Uterus (tissue), 4 donors: Measurements from ENCODE around the gene UBP1. TPM values are rescaled to one million over a fixed set of nuclear protein-coding genes. Genes with fewer than 3 reads are reported as not detected.

Experiments used
- DNase-seq, 2 donors: peaks; one replicate each; pipeline ENCODE4 v3.0.0-alpha.2; 2019 to 2020
- H3K27ac ChIP-seq, 2 donors: fragments of 200-600 bp; sonication (generic); 1 replicate in 1 of 2; 2 replicates in 1 of 2; pipeline ENCODE4 v1.5.1; 2016 to 2018
- H3K27me3 ChIP-seq, 2 donors: fragments of 200-600 bp; sonication (generic); one replicate each; pipeline ENCODE4 v1.5.1; 2018 to 2019; ENCODE audit warnings: control low read depth in 1 of 2
- H3K36me3 ChIP-seq, 2 donors: fragments of 200-600 bp; sonication (generic); one replicate each; pipeline ENCODE4 v1.5.1; 2019; ENCODE audit warnings: control low read depth in 1 of 2
- H3K4me1 ChIP-seq, 2 donors: fragments of 200-600 bp; sonication (generic); one replicate each; pipeline ENCODE4 v1.5.1; 2018 to 2019; ENCODE audit warnings: control low read depth in 1 of 2
- H3K4me3 ChIP-seq, 2 donors: fragments of 200-600 bp; sonication (generic); 1 replicate in 1 of 2; 2 replicates in 1 of 2; pipeline ENCODE4 v1.5.1; 2018 to 2019; ENCODE audit warnings: mild to moderate bottlenecking in 1 of 2
- H3K9me3 ChIP-seq, 2 donors: fragments of 200-600 bp; sonication (generic); one replicate each; pipeline ENCODE4 v1.5.1; 2019; ENCODE audit warnings: control low read depth in 1 of 2
- POLR2A ChIP-seq, 2 donors: fragments of 450-650 bp; IDR thresholded peaks; one replicate each; pipeline ENCODE4 v1.6.1; 2016; ENCODE audit warnings: antibody characterized with exemption in 2 of 2, mild to moderate bottlenecking in 1 of 2, moderate library complexity in 1 of 2
- intact Hi-C: fragments of 100-400 bp; cut with DNase I; formaldehyde crosslinking; loops from one replicate; pipeline ENCODE4 v1.15.1; 2023; ENCODE audit warnings: low total_unique reads
- total RNA-seq, 4 donors: library from RNA; depleted of rRNA in 3 of 4; stranded (reverse); fragments of >200 nt in 3 of 4; gene quantifications; one replicate each; pipeline versions ENCODE4 v1.1.0 to v1.2.4, GENCODE V29; 2014 to 2023
- TF ChIP-seq, protein P1 (sequence below), 4 experiments: fragments of 200-600 bp in 2 of 4; fragments of 450-650 bp in 2 of 4; sonication (generic) in 2 of 4; IDR thresholded peaks; one replicate each; pipeline ENCODE4 v1.5.1; 2016 to 2019; ENCODE audit warnings: antibody characterized with exemption in 4 of 4, mild to moderate bottlenecking in 2 of 4, moderate library complexity in 1 of 4
- donor health status: DM: yes; HTN: yes; CAD: no.

UBP1 gene
- total RNA-seq, 4 donors from 2014 or later, result 25.6 to 86.3 (median 51.2) TPM

DNA sequence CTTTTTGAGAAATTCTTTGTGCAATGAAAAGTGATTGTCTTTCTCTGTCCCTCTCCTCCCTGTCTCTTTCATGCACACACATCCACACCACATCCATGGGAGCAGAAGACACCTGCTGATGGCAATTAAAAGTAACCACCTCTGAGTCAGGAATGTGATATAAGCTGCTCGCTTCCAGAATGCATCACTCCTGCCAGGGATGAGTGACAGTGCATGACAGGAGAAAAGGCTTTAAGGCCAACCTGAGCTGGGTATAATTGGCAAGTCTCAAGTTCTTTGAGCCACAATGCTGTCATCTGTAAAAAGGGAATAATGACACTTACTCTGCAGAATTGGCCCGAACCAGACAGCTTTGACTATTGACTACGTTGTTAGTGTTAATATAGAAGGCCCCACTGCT, 59.6 kb downstream of the UBP1 start:
- TF ChIP-seq, protein P1, sequence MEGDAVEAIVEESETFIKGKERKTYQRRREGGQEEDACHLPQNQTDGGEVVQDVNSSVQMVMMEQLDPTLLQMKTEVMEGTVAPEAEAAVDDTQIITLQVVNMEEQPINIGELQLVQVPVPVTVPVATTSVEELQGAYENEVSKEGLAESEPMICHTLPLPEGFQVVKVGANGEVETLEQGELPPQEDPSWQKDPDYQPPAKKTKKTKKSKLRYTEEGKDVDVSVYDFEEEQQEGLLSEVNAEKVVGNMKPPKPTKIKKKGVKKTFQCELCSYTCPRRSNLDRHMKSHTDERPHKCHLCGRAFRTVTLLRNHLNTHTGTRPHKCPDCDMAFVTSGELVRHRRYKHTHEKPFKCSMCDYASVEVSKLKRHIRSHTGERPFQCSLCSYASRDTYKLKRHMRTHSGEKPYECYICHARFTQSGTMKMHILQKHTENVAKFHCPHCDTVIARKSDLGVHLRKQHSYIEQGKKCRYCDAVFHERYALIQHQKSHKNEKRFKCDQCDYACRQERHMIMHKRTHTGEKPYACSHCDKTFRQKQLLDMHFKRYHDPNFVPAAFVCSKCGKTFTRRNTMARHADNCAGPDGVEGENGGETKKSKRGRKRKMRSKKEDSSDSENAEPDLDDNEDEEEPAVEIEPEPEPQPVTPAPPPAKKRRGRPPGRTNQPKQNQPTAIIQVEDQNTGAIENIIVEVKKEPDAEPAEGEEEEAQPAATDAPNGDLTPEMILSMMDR (IDR thresholded peaks at IDR 0.05), result no peak
- no peak for TF ChIP-seq POLR2A (IDR thresholded peaks at IDR 0.05)
- Histone ChIP-seq H3K27me3 (no peaks in the 10 kb centered on the region), H3K4me1 (no peaks in the 10 kb centered on the region), H3K4me3 (no peak overlapping the region), H3K9me3 (no peaks in the 10 kb centered on the region), H3K27ac (no peak overlapping the region), H3K36me3 (no peaks in the 10 kb centered on the region)
- intact Hi-C loops, result no loop called here
- DNase-seq, result no peak

DNA sequence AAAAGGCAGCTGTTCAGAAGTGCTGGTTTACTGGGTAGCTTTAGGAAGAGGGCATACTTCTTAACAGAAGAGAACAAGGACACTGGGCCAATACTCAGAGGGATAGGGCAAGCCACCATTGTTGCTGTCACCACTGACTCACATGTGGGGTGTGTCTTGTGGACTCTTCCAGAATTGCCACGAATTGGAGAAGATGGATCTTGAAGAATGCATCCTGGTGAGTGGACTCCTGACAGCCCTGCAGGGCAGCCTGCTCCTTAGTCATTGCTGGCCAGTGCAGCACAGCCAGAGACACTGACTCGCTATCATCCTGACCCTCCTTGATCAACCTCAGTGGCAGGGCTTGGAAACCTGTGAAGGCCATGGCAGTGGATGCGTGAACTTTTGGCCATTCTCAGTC, 62.3 kb downstream of the UBP1 start:
- intact Hi-C loops, result no loop called here
- H3K27me3 ChIP-seq, result no peaks in the 10 kb centered on the region
- no peaks in the 10 kb centered on the region for H3K36me3 ChIP-seq
- no peak for TF ChIP-seq POLR2A (IDR thresholded peaks at IDR 0.05)
- TF ChIP-seq, protein P1 (IDR thresholded peaks at IDR 0.05), result no peak
- H3K4me3 ChIP-seq, result no peak overlapping the region
- H3K4me1 ChIP-seq, result no peaks in the 10 kb centered on the region
- no peaks in the 10 kb centered on the region for H3K9me3 ChIP-seq
- DNase-seq, result no peak
- H3K27ac ChIP-seq, result no peak overlapping the region

DNA sequence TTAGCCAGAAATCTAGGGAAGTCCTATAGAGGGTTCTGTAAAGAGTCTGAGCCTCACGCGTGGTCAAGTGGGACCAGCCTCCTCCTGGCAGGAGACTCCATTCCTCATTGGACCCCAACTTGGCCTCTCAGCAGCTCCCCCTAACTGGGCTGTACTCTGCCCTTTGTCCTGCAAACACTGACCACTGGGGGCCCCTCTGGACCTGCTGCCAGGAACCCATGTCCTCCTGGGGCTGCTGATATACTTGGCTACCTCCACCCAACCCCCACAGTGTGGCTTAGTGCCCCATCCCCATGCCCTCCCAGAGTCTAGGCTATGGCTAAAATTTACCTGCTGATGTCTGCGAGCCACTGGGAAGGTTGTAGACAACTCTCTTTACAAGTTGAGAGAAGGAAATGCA, 62.7 kb downstream of the UBP1 start:
- H3K4me3 ChIP-seq, result no peak overlapping the region
- DNase-seq, result no peak
- intact Hi-C loops, result no loop called here
- H3K9me3 ChIP-seq, result no peaks in the 10 kb centered on the region
- no peaks in the 10 kb centered on the region for H3K36me3 ChIP-seq
- no peak for TF ChIP-seq POLR2A (IDR thresholded peaks at IDR 0.05)
- TF ChIP-seq, protein P1 (IDR thresholded peaks at IDR 0.05), result no peak
- no peaks in the 10 kb centered on the region for H3K4me1 ChIP-seq
- H3K27me3 ChIP-seq, result no peaks in the 10 kb centered on the region
- no peak overlapping the region for H3K27ac ChIP-seq

DNA sequence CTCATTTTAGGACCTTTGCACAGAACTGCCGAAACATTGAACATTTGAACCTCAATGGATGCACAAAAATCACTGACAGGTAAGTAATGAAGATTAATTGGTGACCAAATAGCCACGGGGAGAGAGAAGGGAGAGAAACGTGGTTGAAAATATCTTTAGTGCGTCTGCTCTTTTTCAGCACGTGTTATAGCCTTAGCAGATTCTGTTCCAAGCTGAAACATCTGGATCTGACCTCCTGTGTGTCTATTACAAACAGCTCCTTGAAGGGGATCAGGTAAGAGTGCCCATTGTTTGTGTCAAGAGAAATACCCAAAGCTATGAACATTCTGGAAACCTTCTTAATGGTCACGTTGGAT, 67.1 kb downstream of the UBP1 start:
- no peaks in the 10 kb centered on the region for H3K4me1 ChIP-seq
- H3K36me3 ChIP-seq, result no peaks in the 10 kb centered on the region
- TF ChIP-seq, protein P1 (IDR thresholded peaks at IDR 0.05), result no peak
- TF ChIP-seq POLR2A (IDR thresholded peaks at IDR 0.05), result no peak
- no peaks in the 10 kb centered on the region for H3K27me3 ChIP-seq
- H3K4me3 ChIP-seq, result no peak overlapping the region
- no peaks in the 10 kb centered on the region for H3K9me3 ChIP-seq
- H3K27ac ChIP-seq, result no peak overlapping the region
- no peak for DNase-seq
- intact Hi-C loops, result no loop called here

DNA sequence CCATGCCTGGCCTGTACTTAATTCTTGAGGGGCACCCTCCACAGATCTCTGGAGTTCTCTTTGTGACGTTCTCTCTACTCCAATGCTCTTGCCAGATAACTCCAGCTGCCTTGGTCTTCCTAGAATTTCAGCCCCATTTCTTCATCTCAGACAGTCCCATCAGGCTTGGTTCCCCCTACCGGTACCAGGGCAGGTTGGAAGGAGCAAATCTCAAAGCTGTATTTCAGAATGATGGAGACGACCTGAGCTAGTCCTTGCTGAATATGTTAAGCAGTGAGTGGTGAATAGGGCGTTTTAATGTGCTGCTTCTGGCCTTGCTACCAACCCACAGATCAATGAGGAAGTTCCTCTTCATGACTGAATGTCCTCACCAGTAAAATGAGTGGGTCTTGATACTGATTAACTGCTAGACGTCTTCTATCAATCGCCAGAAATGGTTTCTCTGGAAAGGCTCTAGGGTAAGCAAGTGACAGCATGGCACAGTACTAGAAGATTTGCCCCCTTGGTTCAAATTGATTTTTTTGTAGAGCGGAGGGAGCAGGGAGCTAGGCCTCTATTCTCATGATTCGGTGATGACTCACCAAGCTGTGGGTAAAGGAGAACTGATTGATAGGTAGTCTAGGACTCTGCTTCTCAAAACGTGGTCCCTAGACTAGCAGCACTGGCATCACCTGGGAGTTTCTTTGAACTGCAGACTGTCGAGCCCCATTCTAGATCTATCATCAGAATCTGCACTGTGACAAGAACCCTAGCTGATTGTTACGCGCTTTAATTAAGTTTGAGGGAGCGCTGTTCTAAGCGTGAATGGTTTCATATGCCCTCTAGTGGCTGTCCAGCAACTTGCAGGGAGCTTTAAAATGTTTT, 67.8 kb downstream of the UBP1 start:
- no peaks in the 10 kb centered on the region for H3K27me3 ChIP-seq
- no peak overlapping the region for H3K4me3 ChIP-seq
- H3K4me1 ChIP-seq, result no peaks in the 10 kb centered on the region
- no peak for TF ChIP-seq POLR2A (IDR thresholded peaks at IDR 0.05)
- TF ChIP-seq, protein P1 (IDR thresholded peaks at IDR 0.05), result peak; percentile 78 to 88 (median 86)
- no peaks in the 10 kb centered on the region for H3K9me3 ChIP-seq
- intact Hi-C loops, result no loop called here
- H3K36me3 ChIP-seq, result no peaks in the 10 kb centered on the region
- H3K27ac ChIP-seq, result no peak overlapping the region
- no peak for DNase-seq
